ENCODE measurements around the gene P2RY11. TPM values are rescaled to one million over a fixed set of nuclear protein-coding genes. Genes with fewer than 3 reads are reported as not detected.

Gene P2RY11
- total RNA-seq, 1 experiment from 2014 or later = 60.6 TPM

GRCh38 chr19:10068205-10068604 lies 43.3 kb upstream of the P2RY11 start:
- Histone ChIP-seq H2AK5ac (ENCODE audit: insufficient read length, low read length) (no peak overlapping the region), H3K27ac (ENCODE audit: insufficient read length, low read depth, low read length) (no peak overlapping the region), H3K4ac (ENCODE audit: low read depth, low read length) (no peak overlapping the region), H3K23ac (ENCODE audit: insufficient read length, low read depth, low read length) (no peak overlapping the region), H3K27me3 (ENCODE audit: insufficient read depth, low read length) (no peaks in the 10 kb centered on the region; the same call in 1 of the 2 replicates), H3K23me2 (ENCODE audit: insufficient read length, low read depth, low read length, poor library complexity, severe bottlenecking) (no peaks in the 10 kb centered on the region), H4K91ac (ENCODE audit: insufficient read length, low read depth, low read length) (no peak overlapping the region), H4K20me1 (ENCODE audit: control insufficient read depth, insufficient read depth, insufficient read length) (peaks cover 5% of the 10 kb centered on the region), H3K18ac (ENCODE audit: insufficient read length, low read depth, low read length) (no peak overlapping the region), H4K5ac (ENCODE audit: insufficient read length, low read depth, low read length) (no peak overlapping the region), H3K4me2 (ENCODE audit: insufficient read depth, insufficient read length, low read length) (no peak overlapping the region), H3K79me1 (ENCODE audit: insufficient read depth, low read depth, low read length, poor library complexity, severe bottlenecking) (no peaks in the 10 kb centered on the region), H3K14ac (ENCODE audit: insufficient read depth, low read length) (no peak overlapping the region), H4K8ac (replicated peaks; ENCODE audit: insufficient read length, low read depth, low read length) (no peak overlapping the region), H3K4me1 (ENCODE audit: insufficient read depth, low read length) (no peaks in the 10 kb centered on the region; the same call in 1 of the 2 replicates), H2BK5ac (ENCODE audit: insufficient read length, low read length) (no peak overlapping the region), H3T11ph (ENCODE audit: low read length) (no peak overlapping the region), H3K9me3 (ENCODE audit: control insufficient read depth, low read depth, low read length) (no peaks in the 10 kb centered on the region), H2BK15ac (ENCODE audit: low read depth, low read length) (no peak overlapping the region), H2BK20ac (ENCODE audit: low read depth, low read length, poor library complexity, severe bottlenecking) (no peak overlapping the region), H2BK12ac (ENCODE audit: insufficient read length, low read depth, low read length) (no peak overlapping the region), H2BK120ac (ENCODE audit: low read depth, low read length, poor library complexity, severe bottlenecking) (no peak overlapping the region), H3K79me2 (ENCODE audit: insufficient read depth, low read length) (no peaks in the 10 kb centered on the region), H2AFZ (ENCODE audit: low read length) (no peak overlapping the region), H3K56ac (ENCODE audit: insufficient read length, low read depth, low read length) (no peak overlapping the region), H3K9ac (ENCODE audit: extremely low read depth, insufficient read length, low read length) (no peak overlapping the region)
- Mint-ChIP-seq H3K36me3 (ENCODE audit: insufficient read depth in 1 of 3, low read depth in 3 of 3) (peaks cover 0 to 2% (median 0%) of the 10 kb centered on the region in 3 experiments; a peak in 2 of 7 replicates), H3K27ac (peak overlapping the region in 1 of 3 experiments; percentile 52; a peak in 1 of 7 replicates), H3K4me1 (peaks cover 13 to 18% of the 10 kb centered on the region in 2 experiments), H3K27me3 (ENCODE audit: low read depth) (peaks cover 33% of the 10 kb centered on the region), H3K9me3 (peaks cover 3 to 7% of the 10 kb centered on the region in 2 experiments), H3K4me3 (no peak overlapping the region; a peak in 1 of 5 replicates)
- no peak for TF ChIP-seq CTCF (conservative IDR thresholded peaks at IDR 0.05)
- WGBS (ENCODE audit: extremely low coverage, insufficient read length, low lambda C conversion rate) = no CpG with 5 or more reads among the region's 4 CpGs
- DNase-seq = no peak
